Ascending aorta (tissue), 2 donors: Measurements from ENCODE around the gene TMEM158. TPM values are rescaled to one million over a fixed set of nuclear protein-coding genes. Genes with fewer than 3 reads are reported as not detected.

Source experiments
- DNase-seq, 2 donors: peaks; one replicate each; pipeline ENCODE4 v3.0.0-alpha.2; 2019; ENCODE audit warnings: low spot score in 2 of 2
- H3K27ac ChIP-seq, 2 donors: fragments of 200-600 bp; sonication (generic); one replicate each; pipeline ENCODE4 v1.5.1; 2016 to 2017; ENCODE audit warnings: mild to moderate bottlenecking in 1 of 2
- H3K27me3 ChIP-seq: fragments of 200-600 bp; sonication (generic); one replicate; pipeline ENCODE4 v1.5.1; 2017
- H3K36me3 ChIP-seq, 2 donors: fragments of 200-600 bp; sonication (generic); one replicate each; pipeline ENCODE4 v1.5.1; 2016
- H3K4me1 ChIP-seq, 2 donors: fragments of 200-600 bp; sonication (generic); one replicate each; pipeline ENCODE4 v1.5.1; 2016 to 2017; ENCODE audit warnings: mild to moderate bottlenecking in 1 of 2
- H3K4me3 ChIP-seq, 2 donors: fragments of 200-600 bp; sonication (generic); one replicate each; pipeline ENCODE4 v1.5.1; 2016 to 2017; ENCODE audit warnings: mild to moderate bottlenecking in 1 of 2
- H3K9me3 ChIP-seq, 2 donors: fragments of 200-600 bp; sonication (generic); one replicate each; pipeline ENCODE4 v1.5.1; 2016
- intact Hi-C: fragments of 100-400 bp; cut with DNase I; formaldehyde crosslinking; loops from one replicate; pipeline ENCODE4 v1.15.1; 2023
- total RNA-seq: library from RNA; depleted of rRNA; stranded (reverse); fragments of >200 nt; gene quantifications from one replicate; pipeline ENCODE4 v1.1.0, GENCODE V29; 2016
- TF ChIP-seq, protein P1 (sequence below), 3 experiments: fragments of 200-600 bp in 2 of 3; fragments of 450-650 bp in 1 of 3; sonication (generic) in 2 of 3; IDR thresholded peaks; one replicate each; pipeline ENCODE4 v1.5.1; 2016 to 2019; ENCODE audit warnings: antibody characterized with exemption in 3 of 3, mild to moderate bottlenecking in 1 of 3, moderate library complexity in 1 of 3

Gene TMEM158
- total RNA-seq, 1 donor from 2014 or later = not detected

- H3K27me3 ChIP-seq = no peaks in the 10 kb centered on the region
- no peaks in the 10 kb centered on the region for H3K4me1 ChIP-seq
- DNase-seq = no peak
- H3K27ac ChIP-seq = no peak overlapping the region
- TF ChIP-seq, protein P1, sequence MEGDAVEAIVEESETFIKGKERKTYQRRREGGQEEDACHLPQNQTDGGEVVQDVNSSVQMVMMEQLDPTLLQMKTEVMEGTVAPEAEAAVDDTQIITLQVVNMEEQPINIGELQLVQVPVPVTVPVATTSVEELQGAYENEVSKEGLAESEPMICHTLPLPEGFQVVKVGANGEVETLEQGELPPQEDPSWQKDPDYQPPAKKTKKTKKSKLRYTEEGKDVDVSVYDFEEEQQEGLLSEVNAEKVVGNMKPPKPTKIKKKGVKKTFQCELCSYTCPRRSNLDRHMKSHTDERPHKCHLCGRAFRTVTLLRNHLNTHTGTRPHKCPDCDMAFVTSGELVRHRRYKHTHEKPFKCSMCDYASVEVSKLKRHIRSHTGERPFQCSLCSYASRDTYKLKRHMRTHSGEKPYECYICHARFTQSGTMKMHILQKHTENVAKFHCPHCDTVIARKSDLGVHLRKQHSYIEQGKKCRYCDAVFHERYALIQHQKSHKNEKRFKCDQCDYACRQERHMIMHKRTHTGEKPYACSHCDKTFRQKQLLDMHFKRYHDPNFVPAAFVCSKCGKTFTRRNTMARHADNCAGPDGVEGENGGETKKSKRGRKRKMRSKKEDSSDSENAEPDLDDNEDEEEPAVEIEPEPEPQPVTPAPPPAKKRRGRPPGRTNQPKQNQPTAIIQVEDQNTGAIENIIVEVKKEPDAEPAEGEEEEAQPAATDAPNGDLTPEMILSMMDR (IDR thresholded peaks at IDR 0.05) = no peak
- no peak overlapping the region for H3K4me3 ChIP-seq
- intact Hi-C loops = no loop called here
- no peaks in the 10 kb centered on the region for H3K9me3 ChIP-seq
- H3K36me3 ChIP-seq = no peaks in the 10 kb centered on the region
These were observed 15.1 kb upstream of the TMEM158 start for GRCh38 chr3:45241206-45241605.

DNA sequence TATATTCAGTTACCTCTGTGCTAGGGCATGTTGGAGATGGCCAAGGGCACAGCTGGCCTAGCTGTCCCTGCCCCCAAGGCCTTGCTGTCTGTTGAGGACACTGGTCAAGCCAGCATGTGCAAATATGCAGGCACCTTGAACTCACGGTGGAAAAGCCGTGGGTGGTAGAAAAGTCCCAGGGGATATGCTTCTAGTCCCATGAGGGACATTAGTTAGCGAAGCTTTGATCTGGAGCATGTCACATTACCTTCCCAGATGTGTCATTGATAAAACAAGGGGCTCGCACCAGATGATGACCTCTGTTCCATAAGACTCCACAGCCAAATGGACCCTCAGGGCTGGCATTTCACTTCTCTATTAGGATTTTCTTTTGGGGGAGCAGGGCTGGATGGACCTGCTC, 14.2 kb upstream of the TMEM158 start:
- H3K4me1 ChIP-seq = no peaks in the 10 kb centered on the region
- intact Hi-C loops = no loop called here
- no peaks in the 10 kb centered on the region for H3K36me3 ChIP-seq
- H3K27ac ChIP-seq = no peak overlapping the region
- DNase-seq = no peak
- TF ChIP-seq, protein P1 (IDR thresholded peaks at IDR 0.05) = no peak
- no peak overlapping the region for H3K4me3 ChIP-seq
- H3K9me3 ChIP-seq = no peaks in the 10 kb centered on the region
- no peaks in the 10 kb centered on the region for H3K27me3 ChIP-seq

DNA sequence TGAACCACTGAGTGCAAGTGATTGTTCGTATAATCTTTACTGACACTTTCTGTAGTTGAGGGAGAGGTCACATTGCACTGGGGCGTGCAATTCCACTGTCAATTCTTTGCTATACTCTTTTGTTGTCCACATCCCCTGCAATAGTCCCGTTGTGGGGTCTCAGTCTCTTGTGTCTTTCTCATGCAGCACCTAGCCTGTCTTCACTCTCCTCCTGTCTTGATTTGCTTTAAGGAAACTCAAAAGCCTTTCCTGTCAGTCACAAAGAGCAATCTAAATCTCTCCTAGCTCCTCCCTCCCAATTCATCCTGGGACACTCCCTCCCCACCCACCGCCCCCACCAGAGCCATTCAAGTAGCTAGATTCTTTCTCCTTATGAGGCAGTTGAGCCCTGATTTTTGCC, 13.2 kb upstream of the TMEM158 start:
- no peaks in the 10 kb centered on the region for H3K9me3 ChIP-seq
- H3K27ac ChIP-seq = no peak overlapping the region
- no peak for DNase-seq
- TF ChIP-seq, protein P1 (IDR thresholded peaks at IDR 0.05) = no peak
- no peaks in the 10 kb centered on the region for H3K4me1 ChIP-seq
- no peaks in the 10 kb centered on the region for H3K27me3 ChIP-seq
- no peaks in the 10 kb centered on the region for H3K36me3 ChIP-seq
- intact Hi-C loops = no loop called here
- no peak overlapping the region for H3K4me3 ChIP-seq

DNA sequence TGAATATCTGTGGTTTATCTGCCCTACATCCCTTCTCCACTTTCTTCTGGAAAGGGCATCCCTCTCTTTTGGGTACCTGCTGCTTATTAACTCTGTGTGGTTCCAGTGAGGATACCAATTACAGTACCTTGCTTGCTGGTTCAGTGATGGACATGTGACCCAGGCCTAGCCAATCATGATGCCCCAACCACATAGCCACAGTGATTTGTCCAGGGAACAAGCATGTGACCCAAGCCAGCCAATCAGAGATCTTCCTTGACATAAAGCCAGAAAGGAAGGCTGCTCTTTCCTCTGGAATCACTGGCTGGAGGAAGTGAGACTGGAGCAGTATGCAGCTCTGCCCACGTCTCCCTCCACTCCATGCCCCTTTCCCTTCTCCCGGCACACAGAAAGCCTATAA, 10.9 kb upstream of the TMEM158 start:
- no peaks in the 10 kb centered on the region for H3K36me3 ChIP-seq
- no peaks in the 10 kb centered on the region for H3K27me3 ChIP-seq
- H3K9me3 ChIP-seq = no peaks in the 10 kb centered on the region
- DNase-seq = no peak
- no peaks in the 10 kb centered on the region for H3K4me1 ChIP-seq
- H3K27ac ChIP-seq = no peak overlapping the region
- H3K4me3 ChIP-seq = no peak overlapping the region
- intact Hi-C loops = no loop called here
- TF ChIP-seq, protein P1 (IDR thresholded peaks at IDR 0.05) = no peak

DNA sequence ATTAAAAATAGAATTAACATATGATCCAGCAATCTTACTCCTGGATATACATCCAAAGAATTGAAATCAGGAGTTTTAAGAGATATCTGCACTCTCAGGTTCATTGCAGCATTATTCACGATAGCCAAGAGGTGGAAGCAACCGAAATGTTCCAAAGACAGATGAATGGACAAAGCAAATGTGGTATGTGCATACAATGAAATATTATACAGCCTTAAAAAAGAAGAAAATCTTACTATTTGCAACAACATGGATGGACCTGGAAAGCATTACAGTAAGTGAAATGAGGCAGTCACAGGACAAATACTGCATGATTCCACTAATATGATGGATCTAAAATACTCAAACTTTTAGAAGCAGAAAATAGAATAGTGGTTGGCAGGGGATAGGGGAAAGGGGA, 9.3 kb upstream of the TMEM158 start:
- Histone ChIP-seq H3K4me1 (no peaks in the 10 kb centered on the region), H3K27me3 (no peaks in the 10 kb centered on the region), H3K27ac (no peak overlapping the region), H3K36me3 (no peaks in the 10 kb centered on the region), H3K9me3 (no peaks in the 10 kb centered on the region), H3K4me3 (no peak overlapping the region)
- intact Hi-C loops = no loop called here
- TF ChIP-seq, protein P1 (IDR thresholded peaks at IDR 0.05) = no peak
- no peak for DNase-seq

DNA sequence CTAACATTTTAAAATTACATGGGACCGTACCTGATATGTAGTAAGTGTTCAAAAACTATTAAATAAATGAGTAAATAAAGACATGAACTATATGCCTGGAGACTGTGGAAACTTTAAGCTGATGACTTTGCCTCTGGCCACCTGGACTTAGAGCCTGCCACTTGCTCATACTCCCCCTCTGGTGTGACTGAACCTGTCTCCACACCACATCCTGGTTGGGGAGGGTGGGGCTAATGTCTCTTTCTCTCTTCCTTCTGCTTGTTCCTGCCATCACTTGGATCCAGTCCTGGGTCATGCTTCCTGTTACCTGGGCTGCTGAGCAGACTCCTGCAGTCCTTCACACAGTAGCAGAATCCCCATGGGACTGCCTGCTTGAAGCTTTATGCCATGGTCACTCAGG, 8.2 kb upstream of the TMEM158 start:
- H3K4me1 ChIP-seq = no peaks in the 10 kb centered on the region
- H3K9me3 ChIP-seq = no peaks in the 10 kb centered on the region
- no peak overlapping the region for H3K4me3 ChIP-seq
- TF ChIP-seq, protein P1 (IDR thresholded peaks at IDR 0.05) = no peak
- intact Hi-C loops = no loop called here
- no peak overlapping the region for H3K27ac ChIP-seq
- DNase-seq = no peak
- no peaks in the 10 kb centered on the region for H3K27me3 ChIP-seq
- no peaks in the 10 kb centered on the region for H3K36me3 ChIP-seq
